NCI-H1417 treated with DMSO at 0.1 percent for 48 hours (cell line): ENCODE measurements around the gene USP17L5.
"Not testable (repeated sequence)": the region's sequence is repeated elsewhere in the genome, so short reads cannot be mapped to it uniquely, and the experiment has no call there.

ENCODE experiments used
- DNase-seq: peaks from one replicate; lab custom pipeline; 2025; lab: John Stamatoyannopoulos, UW

Gene USP17L5, protein sequence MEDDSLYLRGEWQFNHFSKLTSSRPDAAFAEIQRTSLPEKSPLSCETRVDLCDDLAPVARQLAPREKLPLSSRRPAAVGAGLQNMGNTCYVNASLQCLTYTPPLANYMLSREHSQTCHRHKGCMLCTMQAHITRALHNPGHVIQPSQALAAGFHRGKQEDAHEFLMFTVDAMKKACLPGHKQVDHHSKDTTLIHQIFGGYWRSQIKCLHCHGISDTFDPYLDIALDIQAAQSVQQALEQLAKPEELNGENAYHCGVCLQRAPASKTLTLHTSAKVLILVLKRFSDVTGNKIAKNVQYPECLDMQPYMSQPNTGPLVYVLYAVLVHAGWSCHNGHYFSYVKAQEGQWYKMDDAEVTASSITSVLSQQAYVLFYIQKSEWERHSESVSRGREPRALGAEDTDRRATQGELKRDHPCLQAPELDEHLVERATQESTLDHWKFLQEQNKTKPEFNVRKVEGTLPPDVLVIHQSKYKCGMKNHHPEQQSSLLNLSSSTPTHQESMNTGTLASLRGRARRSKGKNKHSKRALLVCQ

DNA sequence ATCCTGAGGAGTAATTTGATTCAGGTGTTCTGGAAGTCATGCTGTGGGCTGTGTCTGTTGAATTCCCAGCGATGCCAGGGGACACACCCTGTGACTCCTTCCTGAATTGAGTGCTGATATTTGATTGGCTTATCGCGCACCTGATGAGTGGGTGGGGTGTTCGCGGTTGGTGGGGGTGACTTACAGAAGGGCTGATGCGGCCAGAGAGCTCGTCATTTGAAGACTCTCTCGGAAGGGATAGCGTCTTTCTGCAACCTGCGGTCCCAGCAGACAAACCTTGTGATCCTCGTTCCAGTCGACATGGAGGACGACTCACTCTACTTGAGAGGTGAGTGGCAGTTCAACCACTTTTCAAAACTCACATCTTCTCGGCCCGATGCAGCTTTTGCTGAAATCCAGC lies at the start of gene USP17L5:
TSS of gene USP17L5 (plus strand) at position 301 of the 400 bp plus-strand sequence. CDS start at position 301, 0 bp downstream.
- not testable (repeated sequence) for DNase-seq

DNA sequence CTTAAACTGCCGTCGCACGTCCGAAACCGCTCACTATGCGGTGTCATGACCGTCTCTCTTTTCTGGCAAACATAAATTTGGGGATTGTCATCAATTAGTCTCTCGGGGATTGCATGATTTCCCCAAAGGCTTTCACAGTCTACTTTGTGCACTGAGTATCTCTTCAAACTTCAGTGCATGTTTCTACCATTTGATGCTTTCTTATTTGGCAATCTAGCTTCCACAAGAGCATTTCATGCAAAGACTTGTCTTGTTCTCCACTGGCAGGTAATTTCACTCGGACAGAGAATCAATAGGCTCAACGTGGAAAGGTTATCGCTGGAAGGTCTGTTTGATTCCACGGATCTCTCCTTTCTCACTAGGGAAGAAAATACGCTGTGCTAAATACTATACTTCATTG lies 15.0 kb upstream of the USP17L5 start:
- not testable (repeated sequence) for DNase-seq

DNA sequence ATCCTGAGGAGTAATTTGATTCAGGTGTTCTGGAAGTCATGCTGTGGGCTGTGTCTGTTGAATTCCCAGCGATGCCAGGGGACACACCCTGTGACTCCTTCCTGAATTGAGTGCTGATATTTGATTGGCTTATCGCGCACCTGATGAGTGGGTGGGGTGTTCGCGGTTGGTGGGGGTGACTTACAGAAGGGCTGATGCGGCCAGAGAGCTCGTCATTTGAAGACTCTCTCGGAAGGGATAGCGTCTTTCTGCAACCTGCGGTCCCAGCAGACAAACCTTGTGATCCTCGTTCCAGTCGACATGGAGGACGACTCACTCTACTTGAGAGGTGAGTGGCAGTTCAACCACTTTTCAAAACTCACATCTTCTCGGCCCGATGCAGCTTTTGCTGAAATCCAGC lies 14.3 kb upstream of the USP17L5 start, which contains the start of gene USP17L24:
TSS of gene USP17L24 (plus strand) at position 301 of the 400 bp plus-strand sequence. CDS start at position 301, 0 bp downstream.
- not testable (repeated sequence) for DNase-seq

DNA sequence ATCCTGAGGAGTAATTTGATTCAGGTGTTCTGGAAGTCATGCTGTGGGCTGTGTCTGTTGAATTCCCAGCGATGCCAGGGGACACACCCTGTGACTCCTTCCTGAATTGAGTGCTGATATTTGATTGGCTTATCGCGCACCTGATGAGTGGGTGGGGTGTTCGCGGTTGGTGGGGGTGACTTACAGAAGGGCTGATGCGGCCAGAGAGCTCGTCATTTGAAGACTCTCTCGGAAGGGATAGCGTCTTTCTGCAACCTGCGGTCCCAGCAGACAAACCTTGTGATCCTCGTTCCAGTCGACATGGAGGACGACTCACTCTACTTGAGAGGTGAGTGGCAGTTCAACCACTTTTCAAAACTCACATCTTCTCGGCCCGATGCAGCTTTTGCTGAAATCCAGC lies 9.6 kb upstream of the USP17L5 start, which contains the start of gene USP17L25:
TSS of gene USP17L25 (plus strand) at position 301 of the 400 bp plus-strand sequence. CDS start at position 301, 0 bp downstream.
- not testable (repeated sequence) for DNase-seq

DNA sequence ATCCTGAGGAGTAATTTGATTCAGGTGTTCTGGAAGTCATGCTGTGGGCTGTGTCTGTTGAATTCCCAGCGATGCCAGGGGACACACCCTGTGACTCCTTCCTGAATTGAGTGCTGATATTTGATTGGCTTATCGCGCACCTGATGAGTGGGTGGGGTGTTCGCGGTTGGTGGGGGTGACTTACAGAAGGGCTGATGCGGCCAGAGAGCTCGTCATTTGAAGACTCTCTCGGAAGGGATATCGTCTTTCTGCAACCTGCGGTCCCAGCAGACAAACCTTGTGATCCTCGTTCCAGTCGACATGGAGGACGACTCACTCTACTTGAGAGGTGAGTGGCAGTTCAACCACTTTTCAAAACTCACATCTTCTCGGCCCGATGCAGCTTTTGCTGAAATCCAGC lies 4.8 kb upstream of the USP17L5 start, which contains the start of gene USP17L26:
TSS of gene USP17L26 (plus strand) at position 301 of the 400 bp plus-strand sequence. CDS start at position 301, 0 bp downstream.
- DNase-seq, result not testable (repeated sequence)

DNA sequence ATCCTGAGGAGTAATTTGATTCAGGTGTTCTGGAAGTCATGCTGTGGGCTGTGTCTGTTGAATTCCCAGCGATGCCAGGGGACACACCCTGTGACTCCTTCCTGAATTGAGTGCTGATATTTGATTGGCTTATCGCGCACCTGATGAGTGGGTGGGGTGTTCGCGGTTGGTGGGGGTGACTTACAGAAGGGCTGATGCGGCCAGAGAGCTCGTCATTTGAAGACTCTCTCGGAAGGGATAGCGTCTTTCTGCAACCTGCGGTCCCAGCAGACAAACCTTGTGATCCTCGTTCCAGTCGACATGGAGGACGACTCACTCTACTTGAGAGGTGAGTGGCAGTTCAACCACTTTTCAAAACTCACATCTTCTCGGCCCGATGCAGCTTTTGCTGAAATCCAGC lies 4.6 kb downstream of the USP17L5 start, which contains the start of gene USP17L27:
TSS of gene USP17L27 (plus strand) at position 301 of the 400 bp plus-strand sequence. CDS start at position 301, 0 bp downstream.
- DNase-seq, result not testable (repeated sequence)

DNA sequence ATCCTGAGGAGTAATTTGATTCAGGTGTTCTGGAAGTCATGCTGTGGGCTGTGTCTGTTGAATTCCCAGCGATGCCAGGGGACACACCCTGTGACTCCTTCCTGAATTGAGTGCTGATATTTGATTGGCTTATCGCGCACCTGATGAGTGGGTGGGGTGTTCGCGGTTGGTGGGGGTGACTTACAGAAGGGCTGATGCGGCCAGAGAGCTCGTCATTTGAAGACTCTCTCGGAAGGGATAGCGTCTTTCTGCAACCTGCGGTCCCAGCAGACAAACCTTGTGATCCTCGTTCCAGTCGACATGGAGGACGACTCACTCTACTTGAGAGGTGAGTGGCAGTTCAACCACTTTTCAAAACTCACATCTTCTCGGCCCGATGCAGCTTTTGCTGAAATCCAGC lies 9.4 kb downstream of the USP17L5 start, which contains the start of gene USP17L28:
TSS of gene USP17L28 (plus strand) at position 301 of the 400 bp plus-strand sequence. CDS start at position 301, 0 bp downstream.
- not testable (repeated sequence) for DNase-seq

DNA sequence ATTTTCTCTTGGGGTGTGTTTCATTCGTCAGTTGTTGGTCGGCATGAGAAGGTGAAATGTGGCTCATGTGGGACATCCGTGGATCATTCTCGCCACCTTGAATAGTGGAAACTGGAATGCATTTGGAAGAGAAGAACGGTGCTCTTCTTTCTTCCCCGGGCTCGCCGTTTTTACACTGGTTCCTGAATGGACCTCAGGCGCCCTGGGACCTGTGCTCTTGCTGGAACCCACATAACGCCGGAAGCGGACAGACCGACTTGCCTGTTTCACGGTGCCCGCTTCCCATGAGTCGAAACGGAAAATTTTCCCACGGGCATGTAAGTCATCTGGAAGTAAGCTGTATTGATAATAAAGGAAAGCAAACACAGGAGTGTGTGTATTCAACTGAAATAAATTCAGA lies 11.7 kb downstream of the USP17L5 start:
- DNase-seq, result not testable (repeated sequence)

DNA sequence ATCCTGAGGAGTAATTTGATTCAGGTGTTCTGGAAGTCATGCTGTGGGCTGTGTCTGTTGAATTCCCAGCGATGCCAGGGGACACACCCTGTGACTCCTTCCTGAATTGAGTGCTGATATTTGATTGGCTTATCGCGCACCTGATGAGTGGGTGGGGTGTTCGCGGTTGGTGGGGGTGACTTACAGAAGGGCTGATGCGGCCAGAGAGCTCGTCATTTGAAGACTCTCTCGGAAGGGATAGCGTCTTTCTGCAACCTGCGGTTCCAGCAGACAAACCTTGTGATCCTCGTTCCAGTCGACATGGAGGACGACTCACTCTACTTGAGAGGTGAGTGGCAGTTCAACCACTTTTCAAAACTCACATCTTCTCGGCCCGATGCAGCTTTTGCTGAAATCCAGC lies 14.1 kb downstream of the USP17L5 start, which contains the start of gene USP17L29:
TSS of gene USP17L29 (plus strand) at position 301 of the 400 bp plus-strand sequence. CDS start at position 301, 0 bp downstream.
- not testable (repeated sequence) for DNase-seq

DNA sequence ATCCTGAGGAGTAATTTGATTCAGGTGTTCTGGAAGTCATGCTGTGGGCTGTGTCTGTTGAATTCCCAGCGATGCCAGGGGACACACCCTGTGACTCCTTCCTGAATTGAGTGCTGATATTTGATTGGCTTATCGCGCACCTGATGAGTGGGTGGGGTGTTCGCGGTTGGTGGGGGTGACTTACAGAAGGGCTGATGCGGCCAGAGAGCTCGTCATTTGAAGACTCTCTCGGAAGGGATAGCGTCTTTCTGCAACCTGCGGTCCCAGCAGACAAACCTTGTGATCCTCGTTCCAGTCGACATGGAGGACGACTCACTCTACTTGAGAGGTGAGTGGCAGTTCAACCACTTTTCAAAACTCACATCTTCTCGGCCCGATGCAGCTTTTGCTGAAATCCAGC lies 23.6 kb downstream of the USP17L5 start, which contains the start of gene USP17L30:
TSS of gene USP17L30 (plus strand) at position 301 of the 400 bp plus-strand sequence. CDS start at position 301, 0 bp downstream.
- DNase-seq, result not testable (repeated sequence)

DNA sequence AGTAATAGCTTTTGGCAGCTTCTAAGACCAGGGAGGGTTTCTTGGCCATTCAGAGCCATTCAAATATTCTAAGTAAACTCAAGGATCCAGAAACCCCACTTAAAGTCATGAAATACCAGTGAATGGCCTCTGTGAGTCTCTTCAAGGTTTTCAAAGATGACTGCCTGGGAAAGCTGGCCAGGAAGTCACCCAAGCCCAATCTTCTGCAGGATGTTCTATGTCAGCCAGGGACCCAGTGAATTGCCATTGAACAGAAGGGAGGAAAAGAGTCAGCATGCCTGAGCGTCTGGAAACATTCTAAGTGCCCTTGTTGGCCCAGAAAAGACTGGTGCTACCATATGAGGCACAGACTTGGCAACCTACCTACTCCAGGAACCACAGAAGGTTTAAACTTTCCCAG lies 40.7 kb downstream of the USP17L5 start:
- DNase-seq, result not testable (repeated sequence)

DNA sequence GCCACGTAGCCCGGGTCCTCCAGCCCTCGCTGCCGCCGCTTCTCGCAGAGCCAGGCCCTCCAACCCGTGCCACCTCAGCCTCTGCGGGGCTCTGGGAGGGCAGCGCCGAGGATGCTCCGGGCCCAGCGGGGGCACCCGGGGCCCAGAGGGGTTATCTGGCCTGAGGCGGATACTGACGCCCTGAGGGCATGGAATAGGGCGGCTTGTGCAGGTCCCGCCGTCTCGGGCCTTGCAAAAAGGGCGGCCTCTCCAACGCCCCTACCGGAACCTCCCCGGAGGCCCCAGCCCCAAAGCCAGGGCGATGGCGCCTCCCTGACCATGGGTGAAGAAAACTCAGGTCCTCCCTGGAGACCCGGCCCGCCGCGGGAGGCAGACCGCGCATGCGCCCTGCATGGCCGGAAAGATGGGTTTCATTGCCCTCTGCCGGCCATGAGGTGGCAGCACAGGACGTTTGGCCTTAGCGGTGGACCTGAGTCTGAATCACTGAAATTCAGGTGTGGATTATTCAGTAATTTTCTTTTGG lies 41.9 kb downstream of the USP17L5 start:
- DNase-seq, result not testable (repeated sequence)

DNA sequence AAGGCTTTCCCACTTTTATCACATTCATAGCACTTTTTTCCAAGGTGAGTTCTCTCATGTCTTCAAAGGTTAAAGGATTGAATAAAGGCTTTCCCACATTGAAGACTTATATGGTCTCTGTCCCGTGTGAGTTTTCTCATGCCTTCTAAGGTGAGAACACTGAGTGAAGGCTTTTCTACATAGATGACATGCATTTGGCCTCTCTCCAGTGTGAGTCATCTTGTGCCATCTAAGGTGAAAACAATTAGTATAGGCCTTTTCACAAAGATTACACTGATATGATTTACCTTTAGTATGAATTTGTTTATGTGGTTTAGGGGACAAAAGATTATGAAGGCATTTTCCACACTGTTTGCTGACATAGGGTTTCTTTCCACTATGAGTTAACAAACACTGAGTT lies 44.9 kb downstream of the USP17L5 start:
- no peak for DNase-seq

DNA sequence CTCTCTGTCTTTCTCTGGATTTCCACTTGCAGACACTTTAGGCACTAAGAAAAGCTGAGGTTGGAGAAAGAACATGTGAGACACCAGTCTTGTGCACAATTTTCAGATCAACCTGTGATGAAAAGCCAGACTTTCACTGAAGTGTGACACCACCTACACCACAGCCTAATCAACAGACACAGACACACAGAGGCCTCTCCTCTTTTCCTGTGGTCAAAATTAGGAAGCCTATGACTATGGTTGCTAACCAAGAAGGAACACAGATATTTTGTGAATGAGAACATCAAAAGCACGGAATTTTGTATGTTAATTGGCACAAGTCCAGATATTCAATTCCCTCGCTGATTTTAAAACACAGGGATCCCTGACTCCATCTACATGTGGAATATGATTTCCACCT lies 49.8 kb downstream of the USP17L5 start:
- DNase-seq, result not testable (repeated sequence)
